Left renal pelvis (tissue), 4 donors: Measurements from ENCODE around the gene TBC1D24. TPM values are rescaled to one million over a fixed set of nuclear protein-coding genes. Genes with fewer than 3 reads are reported as not detected.
"Not testable (repeated sequence)": the region's sequence is repeated elsewhere in the genome, so short reads cannot be mapped to it uniquely, and the experiment has no call there.

Experiments used
- DNase-seq, 4 donors: peaks; one replicate each; pipeline ENCODE4 v3.0.0-alpha.2; 2013; ENCODE audit warnings: low read depth in 4 of 4, low spot score in 3 of 4
- polyA plus RNA-seq, 4 donors: library from polyadenylated mRNA; unstranded; fragments of 120-200 nt; gene quantifications; one replicate each; pipeline ENCODE4 v1.2.1, GENCODE V29; 2013; ENCODE audit not compliant: insufficient read length in 4 of 4

TBC1D24 gene
- polyA plus RNA-seq, 4 donors = 15.1 to 22.7 (median 18.3) TPM

DNA sequence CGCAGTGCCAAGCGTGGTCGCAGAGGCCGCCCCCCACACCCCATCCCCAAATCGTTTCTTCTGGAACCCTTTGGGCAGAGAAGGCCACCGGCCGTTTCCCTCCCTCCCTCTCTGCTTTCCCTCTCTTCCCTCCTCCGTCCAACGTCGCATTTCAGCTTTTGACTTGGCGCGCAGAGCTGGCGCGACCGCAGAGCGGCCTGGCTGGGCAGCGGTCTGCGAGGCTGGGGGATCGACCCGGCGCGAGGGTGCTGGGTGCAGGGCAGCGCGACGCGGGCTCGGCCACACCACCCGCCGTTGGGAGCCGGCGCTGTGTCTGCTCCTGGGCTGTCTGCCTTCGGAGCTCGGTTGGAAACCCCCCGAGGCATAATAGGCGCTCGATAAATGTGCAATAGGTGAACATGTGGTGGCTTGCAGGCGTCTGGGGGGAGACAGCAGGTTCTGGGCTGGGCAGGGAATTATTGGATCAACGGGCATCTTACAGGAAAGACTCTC is 6.6 kb upstream of the TBC1D24 start:
- no peak for DNase-seq

DNA sequence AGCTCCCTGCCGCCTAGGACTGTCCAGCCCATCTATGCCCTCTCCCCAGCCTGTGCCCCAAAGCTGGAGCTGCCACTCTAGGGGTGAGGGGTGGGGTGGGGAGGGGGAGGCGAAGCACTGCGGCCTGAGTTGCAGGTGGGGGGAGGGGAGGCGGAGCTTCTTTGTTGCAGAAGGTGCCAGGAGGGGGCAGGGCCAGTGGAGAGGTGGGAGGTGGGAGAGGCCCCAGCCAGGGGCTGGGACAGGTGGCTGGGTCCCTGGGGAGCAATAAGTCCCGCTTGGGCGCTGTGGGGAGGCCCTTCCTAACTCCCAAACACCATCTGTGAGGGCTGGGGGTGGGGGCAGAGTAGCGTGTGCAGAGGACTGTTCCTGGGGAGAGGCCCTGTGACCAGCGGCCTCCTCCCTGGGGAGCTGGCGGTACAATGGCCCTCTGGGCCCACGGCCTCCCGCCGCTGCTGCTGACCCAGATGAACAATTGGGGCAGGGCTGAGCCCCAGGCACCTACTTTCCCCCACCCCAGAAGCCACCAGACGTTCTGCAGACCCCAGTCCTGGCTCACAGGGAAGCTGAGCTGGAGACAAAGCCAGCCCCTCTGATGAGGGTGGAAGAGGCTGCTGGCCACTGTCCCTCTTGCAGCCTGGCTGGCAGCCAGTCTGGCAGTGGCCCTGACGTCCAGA is 6.1 kb upstream of the TBC1D24 start:
- no peak for DNase-seq

DNA sequence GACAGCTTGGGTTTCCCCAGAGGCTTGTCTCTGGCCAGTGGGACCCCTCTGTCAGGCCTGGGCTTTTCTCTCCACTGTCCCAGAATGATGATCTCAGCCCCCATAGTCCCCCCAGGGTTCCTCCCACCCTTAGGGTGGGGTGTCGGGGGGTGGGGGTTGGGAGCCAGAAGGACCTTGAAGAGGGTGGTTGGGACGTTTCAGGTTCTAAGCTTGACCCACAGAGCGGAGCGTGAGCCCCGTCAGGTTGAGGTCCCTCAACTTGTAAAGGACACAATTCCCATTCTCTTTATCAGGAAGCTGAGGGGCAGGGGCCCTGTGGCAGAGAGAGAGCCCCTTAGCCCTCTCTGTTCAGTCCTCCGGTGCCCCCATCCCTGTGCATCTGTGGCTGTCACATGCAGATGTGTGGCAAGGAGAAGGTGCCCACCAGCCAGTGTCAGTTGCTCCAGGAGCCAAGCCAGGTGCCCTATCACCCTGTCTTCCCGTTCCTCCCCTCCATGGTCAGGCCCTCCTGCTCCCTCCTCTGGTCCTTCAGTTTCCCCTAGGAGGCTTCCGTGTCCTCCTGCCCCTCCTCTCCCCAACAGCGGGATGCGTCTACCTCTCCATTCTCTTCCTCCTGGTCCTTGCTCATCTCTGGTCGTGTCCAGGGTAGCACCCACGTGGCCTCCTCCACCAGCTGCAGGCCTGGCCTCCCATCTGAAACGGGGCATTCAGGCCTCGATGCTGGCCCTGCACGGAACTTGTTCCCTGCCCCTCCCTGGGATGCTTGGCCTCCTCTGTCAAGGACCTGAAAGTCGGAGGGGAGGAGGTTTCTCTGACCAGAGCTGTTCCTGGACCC is 5.3 kb upstream of the TBC1D24 start:
- no peak for DNase-seq

DNA sequence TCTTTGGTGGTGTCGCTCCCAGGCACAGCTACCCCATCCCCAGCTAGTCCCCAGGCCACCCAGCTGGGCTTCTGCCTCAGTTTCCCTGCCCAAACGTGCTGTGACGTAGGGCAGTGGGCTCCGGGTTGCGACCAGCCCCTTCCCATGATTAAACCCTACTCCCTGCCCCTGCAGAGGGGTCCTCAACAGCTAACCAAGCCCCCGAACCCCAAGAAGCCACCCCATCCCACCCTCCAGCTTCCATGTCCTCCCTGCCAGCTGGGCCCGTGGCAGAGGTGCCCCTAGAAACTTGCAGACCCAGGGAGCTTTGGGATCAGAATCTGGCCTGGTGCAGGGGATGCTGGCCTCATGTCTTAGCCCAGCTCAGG is 4.7 kb upstream of the TBC1D24 start:
- DNase-seq = no peak

DNA sequence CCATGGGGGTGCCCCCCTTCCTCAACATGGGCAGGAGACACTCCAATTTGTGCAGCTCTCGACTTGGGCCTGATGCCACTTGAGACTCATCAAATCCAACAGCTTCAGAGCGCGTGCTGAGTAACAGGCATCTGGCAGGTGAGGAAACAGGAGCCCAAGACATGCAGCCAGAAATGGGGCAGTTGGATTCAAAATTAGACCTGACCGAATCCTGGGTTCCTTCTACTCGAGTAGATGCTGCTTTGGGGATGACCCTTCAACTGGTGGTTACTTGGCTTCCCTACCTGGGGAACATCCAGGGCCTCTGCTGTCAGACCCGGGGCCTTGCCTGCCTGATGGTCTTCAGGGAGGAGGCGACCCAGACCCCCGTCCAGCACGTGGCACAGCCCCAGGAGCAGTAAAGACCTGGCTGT is 4.3 kb upstream of the TBC1D24 start:
- DNase-seq = no peak

DNA sequence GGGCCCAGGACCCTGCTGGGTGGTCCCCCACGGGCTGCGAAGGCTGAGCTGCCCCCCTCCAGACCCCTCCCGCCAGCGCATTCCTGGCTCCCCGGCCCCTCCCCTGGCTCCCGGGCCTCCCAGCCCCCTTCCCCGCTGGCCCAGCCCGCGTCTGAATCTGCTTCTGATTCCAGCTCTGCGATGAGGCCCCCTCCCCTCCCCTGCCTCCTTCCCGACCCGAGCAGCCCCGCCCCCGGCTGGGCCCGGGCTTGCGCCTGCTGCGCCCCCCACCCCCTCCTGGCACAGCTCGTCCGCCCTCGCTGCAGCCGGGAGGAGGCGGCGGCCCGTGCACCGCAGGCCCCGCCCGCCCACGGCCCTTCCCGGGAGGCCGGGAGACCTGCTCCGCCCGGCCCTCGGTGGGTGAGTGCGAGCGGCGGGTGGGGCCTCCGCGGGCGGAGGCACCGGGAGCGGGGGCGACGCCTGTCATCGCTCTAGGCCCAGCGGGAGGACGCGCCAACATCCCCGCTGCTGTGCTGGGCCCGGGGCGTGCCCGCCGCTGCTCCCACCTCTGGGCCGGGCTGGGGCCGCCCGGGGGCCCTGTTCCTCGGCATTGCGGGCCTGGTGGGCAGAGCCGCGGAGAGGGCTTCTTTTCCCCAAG is 3.8 kb upstream of the TBC1D24 start, which contains the start of gene NTN3:
Gene NTN3, plus strand, starts transcription at position 282 of the 637 bp plus-strand sequence. CDS start 405 bp downstream, outside the sequence.
- DNase-seq = no peak

DNA sequence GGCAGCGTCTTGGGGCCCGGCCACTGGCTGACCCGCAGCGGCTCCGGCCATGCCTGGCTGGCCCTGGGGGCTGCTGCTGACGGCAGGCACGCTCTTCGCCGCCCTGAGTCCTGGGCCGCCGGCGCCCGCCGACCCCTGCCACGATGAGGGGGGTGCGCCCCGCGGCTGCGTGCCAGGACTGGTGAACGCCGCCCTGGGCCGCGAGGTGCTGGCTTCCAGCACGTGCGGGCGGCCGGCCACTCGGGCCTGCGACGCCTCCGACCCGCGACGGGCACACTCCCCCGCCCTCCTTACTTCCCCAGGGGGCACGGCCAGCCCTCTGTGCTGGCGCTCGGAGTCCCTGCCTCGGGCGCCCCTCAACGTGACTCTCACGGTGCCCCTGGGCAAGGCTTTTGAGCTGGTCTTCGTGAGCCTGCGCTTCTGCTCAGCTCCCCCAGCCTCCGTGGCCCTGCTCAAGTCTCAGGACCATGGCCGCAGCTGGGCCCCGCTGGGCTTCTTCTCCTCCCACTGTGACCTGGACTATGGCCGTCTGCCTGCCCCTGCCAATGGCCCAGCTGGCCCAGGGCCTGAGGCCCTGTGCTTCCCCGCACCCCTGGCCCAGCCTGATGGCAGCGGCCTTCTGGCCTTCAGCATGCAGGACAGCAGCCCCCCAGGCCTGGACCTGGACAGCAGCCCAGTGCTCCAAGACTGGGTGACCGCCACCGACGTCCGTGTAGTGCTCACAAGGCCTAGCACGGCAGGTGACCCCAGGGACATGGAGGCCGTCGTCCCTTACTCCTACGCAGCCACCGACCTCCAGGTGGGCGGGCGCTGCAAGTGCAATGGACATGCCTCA is 3.1 kb upstream of the TBC1D24 start:
- DNase-seq = no peak

DNA sequence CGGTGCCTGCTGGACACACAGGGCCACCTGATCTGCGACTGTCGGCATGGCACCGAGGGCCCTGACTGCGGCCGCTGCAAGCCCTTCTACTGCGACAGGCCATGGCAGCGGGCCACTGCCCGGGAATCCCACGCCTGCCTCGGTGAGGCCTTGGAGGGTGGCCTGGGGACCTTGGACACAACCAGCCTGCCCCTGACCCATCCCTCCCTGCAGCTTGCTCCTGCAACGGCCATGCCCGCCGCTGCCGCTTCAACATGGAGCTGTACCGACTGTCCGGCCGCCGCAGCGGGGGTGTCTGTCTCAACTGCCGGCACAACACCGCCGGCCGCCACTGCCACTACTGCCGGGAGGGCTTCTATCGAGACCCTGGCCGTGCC is 2.5 kb upstream of the TBC1D24 start:
- DNase-seq = no peak

DNA sequence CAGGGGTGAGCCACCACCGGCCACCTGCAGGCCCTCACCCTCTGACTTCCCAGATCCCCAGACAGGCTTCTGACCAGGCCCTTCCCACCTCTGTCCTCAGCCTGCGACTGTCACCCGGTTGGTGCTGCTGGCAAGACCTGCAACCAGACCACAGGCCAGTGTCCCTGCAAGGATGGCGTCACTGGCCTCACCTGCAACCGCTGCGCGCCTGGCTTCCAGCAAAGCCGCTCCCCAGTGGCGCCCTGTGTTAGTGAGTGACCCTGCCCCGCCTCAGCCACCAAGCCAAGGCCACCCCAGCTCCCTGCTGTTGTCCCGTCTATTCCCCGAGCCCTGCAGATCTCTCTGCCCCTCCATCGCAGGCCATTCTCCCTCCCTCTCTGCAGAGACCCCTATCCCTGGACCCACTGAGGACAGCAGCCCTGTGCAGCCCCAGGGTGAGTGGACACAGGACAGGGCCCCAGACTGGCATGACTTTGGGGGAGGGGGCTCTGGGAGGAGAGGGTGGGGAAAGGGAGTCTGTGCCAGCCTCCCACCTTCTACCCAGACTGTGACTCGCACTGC is 2.0 kb upstream of the TBC1D24 start:
- no peak for DNase-seq

DNA sequence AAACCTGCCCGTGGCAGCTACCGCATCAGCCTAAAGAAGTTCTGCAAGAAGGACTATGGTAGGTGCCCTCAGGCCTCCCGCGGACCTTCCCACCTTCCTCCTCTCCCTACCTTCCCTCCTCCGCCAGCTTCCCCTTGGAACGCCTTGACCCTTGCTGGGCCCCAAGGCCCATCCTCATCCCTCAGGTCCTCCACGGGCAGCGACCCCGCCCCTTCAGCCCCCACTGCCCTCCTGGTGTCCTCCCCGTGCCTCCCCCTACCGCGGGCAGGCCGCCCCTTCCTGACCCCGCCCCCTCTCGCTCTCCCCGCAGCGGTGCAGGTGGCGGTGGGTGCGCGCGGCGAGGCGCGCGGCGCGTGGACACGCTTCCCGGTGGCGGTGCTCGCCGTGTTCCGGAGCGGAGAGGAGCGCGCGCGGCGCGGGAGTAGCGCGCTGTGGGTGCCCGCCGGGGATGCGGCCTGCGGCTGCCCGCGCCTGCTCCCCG is 1.4 kb upstream of the TBC1D24 start:
- DNase-seq = no peak

DNA sequence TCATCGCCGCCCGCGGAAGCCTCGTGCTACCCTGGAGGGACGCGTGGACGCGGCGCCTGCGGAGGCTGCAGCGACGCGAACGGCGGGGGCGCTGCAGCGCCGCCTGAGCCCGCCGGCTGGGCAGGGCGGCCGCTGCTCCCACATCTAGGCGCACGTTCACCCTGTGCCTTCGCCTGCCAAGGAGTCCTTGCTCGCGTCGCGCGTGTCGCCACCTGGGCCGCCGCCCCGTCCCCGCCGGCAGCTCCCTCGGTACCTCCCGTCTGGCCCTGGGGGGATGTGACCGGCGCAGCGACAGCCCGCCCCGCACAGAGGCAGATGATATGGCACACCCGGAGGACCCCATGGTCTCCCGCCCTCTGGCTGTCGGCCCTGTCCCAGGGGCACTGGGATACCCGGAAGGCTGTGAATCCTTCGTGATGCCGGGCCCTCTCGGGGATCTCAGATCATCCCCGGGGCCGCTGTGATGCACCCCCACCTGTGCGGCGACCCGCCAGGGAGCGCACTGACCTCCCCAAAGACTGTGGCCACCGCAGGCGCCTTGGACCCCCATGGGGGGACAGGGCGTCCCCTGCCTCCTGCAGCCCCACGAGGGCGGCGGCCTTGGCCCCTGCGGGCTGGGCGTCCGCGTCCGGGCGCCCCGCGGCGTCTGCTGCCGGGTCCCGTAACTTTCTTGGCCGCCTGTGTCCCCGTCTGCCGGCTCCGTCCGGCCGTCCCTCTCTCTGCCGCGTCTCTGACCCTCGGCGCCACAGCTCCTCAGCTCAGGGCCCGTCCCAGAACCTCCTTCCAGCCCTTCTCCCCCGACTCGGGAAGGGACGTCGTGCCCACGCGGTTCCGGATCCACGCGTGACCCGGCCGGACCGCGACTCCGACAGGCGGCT is 689 bp upstream of the TBC1D24 start:
- no peak for DNase-seq

DNA sequence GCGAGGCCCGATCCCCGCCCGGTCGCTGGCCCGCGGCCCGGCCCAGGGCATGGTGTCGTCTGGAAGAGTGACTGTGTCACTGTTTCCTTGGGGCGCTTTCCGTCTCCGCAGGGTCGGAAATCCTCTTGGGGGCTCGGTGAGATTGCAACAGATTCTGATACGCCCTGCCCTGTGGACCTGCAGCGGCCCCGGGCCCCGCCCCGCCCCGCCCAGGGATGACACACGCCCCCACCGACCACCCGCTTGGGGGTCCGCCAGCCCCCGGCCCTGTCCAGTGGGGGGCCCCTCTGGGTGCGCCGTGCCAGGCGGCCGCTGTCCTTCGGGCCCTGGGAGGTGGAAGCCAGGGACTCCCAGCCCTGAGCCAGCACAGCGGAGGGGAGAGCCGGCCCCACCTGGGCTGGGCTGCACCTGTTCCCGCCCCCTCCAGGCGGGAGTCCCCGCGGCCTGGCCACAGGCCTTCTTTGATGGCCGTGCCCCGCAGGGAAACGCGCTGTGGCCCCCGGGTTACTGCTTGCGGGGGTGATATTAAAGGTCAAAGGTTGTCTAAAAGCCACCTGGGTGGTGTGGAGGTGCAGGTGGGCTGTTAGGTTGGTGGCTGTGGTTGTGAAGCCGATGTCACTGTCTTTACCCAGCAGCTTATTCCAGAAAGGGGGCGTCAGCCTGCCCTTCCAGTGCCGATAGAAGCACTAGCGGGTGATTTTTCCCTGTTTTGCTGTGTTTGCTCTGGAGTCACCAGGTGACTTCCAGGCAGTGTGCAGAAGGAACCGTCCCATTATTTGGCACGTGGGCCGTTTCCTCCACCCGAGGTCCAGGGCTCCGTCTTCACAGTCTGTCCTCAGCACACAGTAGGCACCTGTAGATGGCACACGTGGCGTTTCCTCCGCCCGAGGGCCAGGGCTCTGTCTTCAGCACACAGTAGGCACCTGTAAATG is 752 bp downstream of the TBC1D24 start:
- no peak for DNase-seq

DNA sequence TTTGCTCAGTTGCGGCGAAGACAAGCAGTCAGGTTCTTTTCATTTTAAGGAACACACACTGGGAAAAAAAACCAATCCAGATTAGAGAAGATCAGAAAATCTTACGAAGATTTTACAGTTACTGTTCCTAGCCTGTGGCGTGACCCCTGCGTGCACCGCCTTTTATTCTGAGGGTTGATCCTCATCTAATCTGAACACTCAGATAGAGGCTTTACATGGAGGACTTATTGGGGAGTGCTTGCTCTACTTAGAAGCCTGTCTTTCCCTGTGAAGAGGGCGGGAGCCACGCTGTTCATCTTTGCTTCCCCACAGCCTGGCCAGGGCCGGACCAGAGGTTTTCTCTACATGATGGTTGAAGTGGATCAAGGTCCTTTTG is 1.4 kb downstream of the TBC1D24 start:
- DNase-seq = no peak

DNA sequence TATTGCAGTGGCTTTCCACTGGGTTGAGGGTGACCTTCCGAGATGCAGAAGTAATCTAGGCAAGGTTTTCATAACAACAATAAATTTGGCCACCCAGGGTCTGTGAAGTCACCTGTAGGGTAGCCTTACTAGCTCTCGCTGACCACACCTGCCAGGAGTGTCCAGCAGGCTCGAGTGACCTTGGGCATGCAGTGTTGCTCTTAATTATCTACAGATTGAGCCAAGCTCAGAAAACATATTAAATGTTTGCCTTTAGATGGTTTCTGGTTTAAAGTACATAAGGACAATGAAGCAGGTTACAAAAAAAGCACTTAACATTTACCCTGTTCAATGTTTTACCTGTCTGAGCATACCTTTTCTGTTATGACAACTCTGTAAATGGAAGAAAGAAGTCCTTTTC is 1.8 kb downstream of the TBC1D24 start:
- DNase-seq = no peak

DNA sequence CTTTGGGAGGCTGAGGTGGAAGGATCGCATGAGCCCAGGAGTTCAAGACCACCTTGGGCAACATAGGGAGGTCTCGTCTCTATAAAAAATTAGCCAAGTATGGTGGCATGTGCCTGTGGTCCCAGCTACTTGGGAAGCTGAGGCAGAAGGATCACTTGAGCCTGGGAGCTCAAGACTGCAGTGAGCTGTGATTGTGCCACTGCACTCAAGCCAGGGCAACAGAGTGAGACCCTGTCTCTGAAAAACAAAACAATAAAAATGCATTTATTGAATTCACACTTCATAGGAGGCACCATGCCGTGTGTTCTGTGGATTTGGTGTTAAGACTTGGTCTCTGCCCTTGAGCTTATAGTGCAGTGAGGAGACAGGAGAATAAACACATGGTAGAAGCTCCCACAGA is 2.4 kb downstream of the TBC1D24 start:
- no peak for DNase-seq

DNA sequence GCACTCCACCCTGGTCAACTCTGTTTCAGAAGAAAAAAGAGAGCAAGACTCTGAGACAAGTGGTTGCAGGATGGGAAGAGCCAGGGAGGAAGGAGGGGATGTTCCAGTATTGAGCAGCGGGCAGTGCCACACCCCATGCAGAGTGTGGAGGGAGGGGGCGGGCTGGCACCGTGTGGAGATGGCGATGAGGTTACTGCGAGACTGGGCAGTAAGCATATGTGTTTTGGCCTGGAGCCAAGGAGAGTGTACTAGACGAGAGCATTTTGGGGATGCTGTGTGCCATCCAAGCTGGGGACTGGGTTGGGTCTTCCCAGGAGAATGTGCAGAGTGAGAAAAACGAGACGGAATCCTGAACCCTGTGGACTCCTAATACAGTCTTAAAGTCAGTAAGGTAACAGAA is 3.4 kb downstream of the TBC1D24 start:
- no peak for DNase-seq

DNA sequence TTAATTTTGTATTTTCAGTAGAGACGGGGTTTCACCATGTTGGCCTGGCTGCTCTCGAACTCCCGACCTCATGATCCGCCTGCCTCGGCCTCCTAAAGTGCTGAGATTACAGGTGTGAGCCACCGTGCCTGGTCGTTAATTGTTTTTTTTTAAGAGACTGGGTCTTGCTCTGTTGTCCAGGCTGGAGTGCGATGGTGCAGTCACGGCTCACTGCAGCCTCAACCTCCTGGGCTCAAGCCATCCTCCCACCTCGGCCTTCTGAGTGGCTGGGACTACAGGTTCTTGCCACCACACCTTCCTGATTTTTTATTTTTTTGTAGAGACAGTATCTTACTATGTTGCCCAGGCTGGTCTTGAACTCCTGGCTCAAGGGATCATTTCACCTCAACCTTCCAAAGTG is 5.1 kb downstream of the TBC1D24 start:
- not testable (repeated sequence) for DNase-seq

DNA sequence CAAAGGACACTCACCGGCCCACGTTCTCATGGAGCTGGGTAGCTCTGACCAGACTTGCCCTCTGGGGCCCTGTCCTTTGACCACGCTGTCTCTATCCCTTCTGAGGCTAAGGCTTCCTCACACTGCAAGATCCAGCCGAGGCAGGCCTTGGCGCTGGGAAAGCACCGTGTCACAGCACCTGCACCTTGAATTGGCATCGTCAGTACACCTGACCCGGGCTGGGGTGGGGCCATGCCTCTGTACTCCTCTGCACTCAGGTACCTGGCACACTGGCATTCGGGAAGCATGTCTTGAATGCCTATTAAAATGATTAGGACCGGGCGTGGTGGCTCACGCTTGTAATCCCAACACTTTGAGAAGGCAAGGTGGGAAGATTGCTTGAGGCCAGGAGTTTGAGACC is 6.0 kb downstream of the TBC1D24 start:
- no peak for DNase-seq
